ENCODE data around the gene PBRM1.

DNA sequence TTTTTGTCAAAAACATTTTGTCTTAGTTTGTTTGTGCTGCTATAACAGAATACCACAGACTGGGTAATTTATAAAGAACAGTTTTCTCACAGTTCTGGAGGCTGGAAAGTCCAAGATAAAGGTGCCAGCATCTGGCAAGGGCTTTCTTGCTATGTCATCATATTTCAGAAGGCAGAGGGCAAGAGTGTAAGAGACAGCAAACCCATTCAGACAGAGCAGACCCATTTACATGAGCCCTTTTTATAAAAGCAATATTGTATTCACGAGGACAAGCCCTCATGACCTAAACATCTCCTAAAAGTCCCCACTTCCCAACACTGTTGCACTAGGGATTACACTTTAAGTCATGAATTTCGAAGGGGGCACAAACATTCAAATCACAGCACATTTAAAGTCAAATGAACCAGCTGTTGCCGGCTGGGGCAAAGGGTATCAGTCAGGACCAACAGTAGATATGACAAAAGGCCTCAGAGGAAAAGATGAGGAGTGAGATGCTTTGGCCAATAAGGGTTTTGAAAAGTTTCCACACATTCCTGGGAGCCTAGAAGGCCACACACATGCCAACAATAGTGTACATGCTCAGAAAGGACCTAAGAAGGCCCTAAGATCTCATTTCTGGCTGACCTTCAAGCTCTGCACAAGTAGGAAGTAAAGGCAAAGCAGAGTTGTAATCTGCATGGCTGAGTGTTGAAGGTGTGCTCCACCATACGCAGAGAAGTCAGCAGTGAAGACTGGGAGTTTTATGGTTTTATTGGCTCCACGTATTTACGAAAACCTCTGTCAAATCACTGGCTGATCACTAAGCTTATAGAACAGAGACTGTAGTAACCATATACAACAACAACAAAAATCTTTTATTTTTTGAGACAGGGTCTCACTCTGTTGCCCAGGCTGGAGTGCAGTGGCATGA lies 111.4 kb downstream of the PBRM1 start:
- no peak for TF ChIP-seq ZFP41 (CRISPR knock-in tag; IDR thresholded peaks at IDR 0.05; ENCODE audit: borderline replicate concordance)
- no peak for TF ChIP-seq KAT7 (CRISPR knock-in tag; IDR thresholded peaks at IDR 0.05; ENCODE audit: borderline replicate concordance)
- no peak for TF ChIP-seq ERF (CRISPR knock-in tag; IDR thresholded peaks at IDR 0.05)
- TF ChIP-seq NFYB (CRISPR knock-in tag; IDR thresholded peaks at IDR 0.05): no peak
